ENCODE data around the gene POLR2E. TPM values are rescaled to one million over a fixed set of nuclear protein-coding genes. Genes with fewer than 3 reads are reported as not detected.
A peak's percentile ranks its signal among the peaks of the same experiment; 100 is the strongest.
"Not testable (repeated sequence)": the region's sequence is repeated elsewhere in the genome, so short reads cannot be mapped to it uniquely, and the experiment has no call there.

Gene POLR2E
- polyA plus RNA-seq, 3 donors from 2014 or later: 182 to 288 (median 237) TPM

DNA sequence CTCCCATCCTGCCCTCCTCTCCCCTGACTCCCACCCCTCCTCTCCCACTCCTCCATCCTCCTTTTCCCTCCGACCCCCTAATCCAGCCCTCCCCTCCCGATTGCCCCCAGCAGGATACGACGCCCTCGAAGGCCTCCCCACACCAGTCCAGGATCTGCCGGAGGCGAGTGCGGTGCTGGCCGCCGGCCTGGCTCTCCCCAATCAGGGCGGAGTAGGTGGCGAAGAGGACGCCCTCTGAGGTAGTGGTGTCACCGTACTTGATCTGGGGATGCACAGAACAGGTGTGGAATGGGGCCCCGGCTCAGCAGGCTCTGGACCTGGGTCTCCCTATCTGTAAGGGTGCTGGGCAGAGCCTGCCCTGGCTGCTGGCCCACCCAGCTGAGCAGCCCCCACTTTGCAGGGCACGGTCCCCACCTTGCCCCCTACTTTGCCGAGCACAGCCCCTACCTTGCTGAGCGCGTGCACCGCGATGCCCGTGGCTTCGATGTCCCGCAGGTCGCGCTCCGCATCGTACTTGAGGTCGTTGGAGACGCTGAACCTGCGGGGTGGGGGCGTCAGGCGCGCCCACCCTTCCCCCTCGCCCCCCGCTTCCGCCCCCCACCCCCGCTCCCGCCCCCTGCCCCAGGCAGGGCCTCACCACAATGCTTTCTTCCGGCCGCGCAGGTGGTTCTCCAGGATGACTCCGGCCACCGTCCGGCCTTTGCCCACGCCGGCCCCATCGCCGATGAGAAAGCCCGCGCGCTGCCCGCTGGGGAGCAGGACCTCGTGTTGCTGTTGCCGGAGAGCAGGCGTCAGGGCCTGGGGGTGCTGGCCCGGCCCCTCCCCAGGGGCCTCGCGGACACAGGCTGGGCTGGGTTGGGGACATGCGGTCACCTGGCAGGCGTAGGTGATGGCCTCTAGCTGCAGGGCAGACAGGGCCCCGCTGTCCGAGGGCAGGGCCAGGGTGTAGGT lies 27.1 kb upstream of the POLR2E start:
- Mint-ChIP-seq H3K36me3 (peaks cover 0 to 10% (median 4%) of the 10 kb centered on the region in 3 donors), H3K27ac (no peak overlapping the region), H3K4me1 (no peaks in the 10 kb centered on the region), H3K4me3 (no peak overlapping the region), H3K27me3 (ENCODE audit: low read depth in 3 of 3) (peaks cover 0 to 5% (median 4%) of the 10 kb centered on the region in 3 donors), H3K9me3 (no peaks in the 10 kb centered on the region)
- DNase-seq: no peak

DNA sequence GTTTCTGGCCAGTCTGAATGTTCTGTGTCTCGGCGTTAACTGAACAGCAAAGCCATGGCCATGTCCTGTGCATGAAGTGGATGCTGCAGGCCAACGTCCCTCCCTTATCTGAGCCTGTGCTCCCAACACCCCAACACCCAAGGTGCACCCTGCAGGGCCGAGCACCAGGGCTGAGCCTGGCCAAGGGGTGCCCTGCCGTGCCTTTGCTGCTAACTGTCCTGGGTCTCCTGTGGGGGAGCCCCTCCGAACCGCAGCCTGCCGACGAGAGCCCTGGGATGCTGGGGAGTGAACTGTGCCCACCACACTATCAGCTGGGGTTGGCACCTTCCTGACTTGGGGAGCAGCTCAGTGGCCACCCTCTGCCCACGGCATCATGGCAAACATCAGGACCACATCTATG lies 26.2 kb upstream of the POLR2E start:
- no peak overlapping the region for H3K4me3 Mint-ChIP-seq
- H3K9me3 Mint-ChIP-seq: no peaks in the 10 kb centered on the region
- peaks cover 0 to 10% (median 4%) of the 10 kb centered on the region in 3 donors for H3K36me3 Mint-ChIP-seq
- H3K4me1 Mint-ChIP-seq: no peaks in the 10 kb centered on the region
- DNase-seq: no peak
- peaks cover 0 to 5% (median 4%) of the 10 kb centered on the region in 3 donors for H3K27me3 Mint-ChIP-seq (ENCODE audit: low read depth in 3 of 3)
- peak overlapping the region in 1 of 6 donors; percentile 28 for H3K27ac Mint-ChIP-seq

DNA sequence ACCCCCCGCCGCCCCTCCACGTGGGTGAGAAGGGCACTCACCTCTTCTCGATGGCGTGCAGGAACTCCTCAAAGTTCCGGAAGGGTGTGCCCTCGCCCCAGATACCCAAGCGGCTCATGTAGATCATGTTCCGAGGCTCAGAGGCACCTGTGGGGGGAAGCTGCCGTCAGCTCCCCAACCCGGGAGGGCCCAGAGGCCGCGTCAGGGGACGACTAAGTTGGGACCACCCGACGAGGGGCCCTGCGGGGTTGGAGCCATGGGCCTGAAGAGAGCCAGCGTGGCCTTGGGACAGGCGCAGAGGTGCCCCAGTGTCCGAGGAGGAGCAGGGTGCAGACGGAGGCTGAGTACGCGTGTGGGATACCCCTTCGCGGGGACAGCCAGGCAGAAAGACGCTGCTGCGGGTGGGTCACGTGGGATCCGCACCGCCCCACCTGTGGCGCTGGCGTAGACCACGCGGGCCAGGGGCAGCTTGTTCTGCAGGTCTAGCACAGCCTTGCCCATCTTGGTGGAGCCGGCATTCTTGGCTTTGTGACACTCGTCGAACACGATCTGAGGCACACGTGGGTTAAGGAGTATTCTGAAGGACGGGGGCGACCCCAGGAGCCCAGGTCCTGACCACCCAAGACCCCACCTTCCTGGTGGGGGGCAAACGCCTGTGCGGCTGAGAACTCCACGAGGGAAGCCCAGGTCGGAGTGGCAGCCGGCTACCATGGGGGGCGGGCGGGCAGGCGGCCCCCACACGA lies 24.5 kb upstream of the POLR2E start:
- Mint-ChIP-seq H3K27me3 (ENCODE audit: low read depth in 3 of 3) (peaks cover 0 to 5% (median 4%) of the 10 kb centered on the region in 3 donors), H3K27ac (no peak overlapping the region), H3K4me3 (no peak overlapping the region), H3K9me3 (no peaks in the 10 kb centered on the region), H3K36me3 (peaks cover 0 to 10% (median 0%) of the 10 kb centered on the region in 3 donors), H3K4me1 (no peaks in the 10 kb centered on the region)
- no peak for DNase-seq

DNA sequence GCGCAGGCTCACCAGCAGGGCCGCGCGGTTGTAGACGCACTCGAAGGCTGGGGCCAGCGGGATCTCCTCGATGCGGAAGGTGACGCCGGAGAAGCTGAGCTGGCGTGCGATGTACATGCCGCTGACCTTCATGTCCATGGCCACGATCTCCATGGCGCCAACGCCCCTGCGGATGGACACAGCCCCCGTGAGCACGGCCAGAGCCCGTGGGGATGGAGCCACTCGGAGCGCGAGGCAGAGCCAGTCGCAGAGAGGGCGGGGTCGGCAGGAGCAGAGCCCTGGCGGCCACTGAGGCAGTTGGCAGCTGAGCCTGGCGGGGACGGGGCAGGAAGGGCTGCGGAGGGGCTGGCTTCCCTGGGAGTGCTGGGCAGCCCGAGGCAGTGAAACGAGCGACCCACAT lies 23.8 kb upstream of the POLR2E start:
- H3K27me3 Mint-ChIP-seq (ENCODE audit: low read depth in 3 of 3): peaks cover 0 to 4% (median 3%) of the 10 kb centered on the region in 3 donors
- peaks cover 0 to 10% (median 0%) of the 10 kb centered on the region in 3 donors for H3K36me3 Mint-ChIP-seq
- no peak overlapping the region for H3K4me3 Mint-ChIP-seq
- no peak overlapping the region for H3K27ac Mint-ChIP-seq
- no peaks in the 10 kb centered on the region for H3K9me3 Mint-ChIP-seq
- DNase-seq: no peak
- H3K4me1 Mint-ChIP-seq: no peaks in the 10 kb centered on the region

DNA sequence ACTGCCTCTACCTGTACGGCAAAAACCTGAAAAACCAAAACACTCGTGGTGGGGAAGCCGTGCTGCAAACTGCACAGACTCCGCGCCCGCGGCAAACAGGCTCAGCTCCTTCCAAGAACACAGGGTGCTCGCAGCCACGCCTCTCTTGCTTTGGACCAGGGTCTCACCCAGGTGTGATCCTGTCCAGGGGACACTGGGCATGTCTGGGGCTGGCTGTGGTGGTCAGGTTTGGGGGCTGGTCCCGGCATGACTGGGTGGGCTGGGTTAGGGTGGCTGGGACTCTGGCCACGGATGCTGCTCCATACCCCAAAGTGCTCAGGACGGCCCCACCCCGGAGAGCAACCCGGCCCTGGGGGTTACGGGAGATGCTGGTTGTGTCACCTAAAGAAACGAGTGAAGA lies 22.5 kb upstream of the POLR2E start:
- Mint-ChIP-seq H3K9me3 (no peaks in the 10 kb centered on the region), H3K27me3 (ENCODE audit: low read depth in 3 of 3) (peaks cover 0 to 5% (median 3%) of the 10 kb centered on the region in 3 donors), H3K4me3 (no peak overlapping the region), H3K4me1 (no peaks in the 10 kb centered on the region), H3K27ac (no peak overlapping the region), H3K36me3 (peaks cover 0 to 10% (median 0%) of the 10 kb centered on the region in 3 donors)
- no peak for DNase-seq

DNA sequence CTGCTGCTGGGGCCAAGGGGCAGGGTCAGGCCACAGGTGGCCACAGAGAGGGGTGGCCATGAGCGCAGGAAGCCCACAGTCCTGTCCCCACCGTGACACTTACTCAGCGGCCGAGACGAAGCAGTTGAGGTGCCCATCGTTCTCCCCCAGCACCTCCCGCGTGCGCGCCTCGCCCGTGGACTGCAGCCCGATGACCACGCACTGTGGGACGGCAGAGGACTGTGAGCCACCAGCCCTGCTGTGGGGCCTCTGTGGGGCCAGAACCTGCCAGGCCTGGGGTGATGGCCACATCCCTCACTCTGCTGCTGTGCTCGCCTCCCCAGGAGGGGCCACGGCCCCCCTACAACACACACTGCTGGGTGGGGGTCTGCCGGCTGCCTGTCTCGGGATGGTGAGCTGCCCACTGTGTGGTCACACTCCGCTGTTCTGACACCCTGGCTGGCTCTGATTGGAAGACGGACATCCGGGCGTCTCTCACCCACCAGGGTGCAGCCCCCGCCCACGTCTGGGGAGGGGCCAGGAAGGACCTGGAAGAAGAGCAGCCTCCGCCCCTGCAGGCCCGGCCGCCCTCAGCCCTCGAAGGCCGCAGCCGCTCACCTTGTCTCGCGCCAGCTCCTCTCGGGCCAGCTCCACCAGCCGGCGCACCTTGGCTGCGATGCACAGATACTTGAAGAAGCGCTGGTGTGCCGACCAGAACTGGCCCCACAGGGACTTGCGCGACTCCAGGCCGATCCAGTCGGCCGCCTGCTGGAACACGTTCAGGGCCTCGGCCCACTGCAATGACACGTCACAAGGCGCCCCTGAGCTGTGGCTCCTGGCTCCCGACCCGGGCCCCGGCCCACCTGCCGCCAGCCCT lies 21.8 kb upstream of the POLR2E start:
- Mint-ChIP-seq H3K4me3 (no peak overlapping the region), H3K27ac (no peak overlapping the region), H3K4me1 (no peaks in the 10 kb centered on the region), H3K36me3 (peaks cover 0 to 10% (median 0%) of the 10 kb centered on the region in 3 donors), H3K27me3 (ENCODE audit: low read depth in 3 of 3) (peaks cover 0 to 5% (median 3%) of the 10 kb centered on the region in 3 donors), H3K9me3 (no peaks in the 10 kb centered on the region)
- no peak for DNase-seq

DNA sequence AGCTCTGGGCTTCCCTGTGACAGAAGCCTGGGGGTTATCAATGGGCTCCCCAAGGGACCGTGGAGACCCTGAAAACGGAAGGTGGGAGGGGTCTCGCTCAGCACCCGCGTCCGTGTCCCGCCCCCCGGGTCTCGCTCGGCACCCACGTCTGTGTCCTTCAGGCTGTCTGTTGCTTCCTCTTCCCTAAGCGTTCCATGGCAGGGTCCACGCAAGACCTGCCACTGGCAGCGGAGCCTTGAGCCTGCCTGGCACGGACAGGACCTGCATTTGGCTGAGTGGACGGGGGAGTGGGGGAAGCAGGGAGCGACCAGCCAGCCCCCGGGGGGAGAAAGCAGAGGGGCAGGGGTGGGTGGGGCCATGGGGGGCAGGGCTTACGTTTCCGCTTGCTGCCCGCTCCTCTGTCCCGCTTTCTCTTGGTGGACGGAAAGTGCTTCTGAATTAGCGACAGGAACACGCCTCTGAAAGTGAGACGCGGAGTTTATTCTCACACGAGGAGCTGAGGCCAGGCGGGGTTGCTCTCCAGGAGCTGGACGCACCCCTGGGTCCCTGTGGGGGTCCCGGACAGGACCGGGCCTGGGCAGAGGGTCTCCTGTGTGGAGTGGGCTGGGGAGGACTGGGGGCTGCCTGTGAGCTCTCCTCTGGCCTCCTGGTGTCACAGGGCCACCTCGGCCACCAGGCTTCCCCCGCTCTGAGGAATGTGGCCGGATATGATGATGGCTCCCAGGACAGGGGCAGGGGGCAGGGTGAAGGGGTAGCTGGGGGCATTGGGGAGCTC lies 20.7 kb upstream of the POLR2E start:
- H3K27me3 Mint-ChIP-seq (ENCODE audit: low read depth in 3 of 3): peaks cover 0 to 5% (median 3%) of the 10 kb centered on the region in 3 donors
- no peak overlapping the region for H3K27ac Mint-ChIP-seq
- no peaks in the 10 kb centered on the region for H3K4me1 Mint-ChIP-seq
- no peak for DNase-seq
- H3K4me3 Mint-ChIP-seq: no peak overlapping the region
- H3K9me3 Mint-ChIP-seq: no peaks in the 10 kb centered on the region
- peaks cover 0 to 5% (median 0%) of the 10 kb centered on the region in 3 donors for H3K36me3 Mint-ChIP-seq

DNA sequence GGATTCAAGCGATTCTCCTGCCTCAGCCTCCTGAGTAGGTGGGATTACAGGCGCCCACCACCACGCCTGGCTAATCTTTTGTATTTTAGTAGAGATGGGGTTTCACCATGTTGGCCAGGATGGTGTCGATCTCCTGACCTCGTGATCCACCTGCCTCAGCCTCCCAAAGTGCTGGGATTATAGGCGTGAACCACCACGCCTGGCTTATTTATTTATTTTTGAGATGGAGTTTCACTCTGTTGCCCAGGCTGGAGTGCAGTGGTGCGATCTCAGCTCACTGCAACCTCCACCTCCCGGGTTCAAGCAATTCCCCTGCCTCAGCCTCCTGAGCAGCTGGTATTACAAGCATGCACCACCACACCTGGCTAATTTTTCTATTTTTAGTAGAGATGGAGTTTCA lies 19.6 kb upstream of the POLR2E start:
- H3K36me3 Mint-ChIP-seq; H3K9me3 Mint-ChIP-seq; H3K4me3 Mint-ChIP-seq; H3K27ac Mint-ChIP-seq; H3K27me3 Mint-ChIP-seq (ENCODE audit: low read depth in 3 of 3); H3K4me1 Mint-ChIP-seq; DNase-seq: not testable (repeated sequence)

DNA sequence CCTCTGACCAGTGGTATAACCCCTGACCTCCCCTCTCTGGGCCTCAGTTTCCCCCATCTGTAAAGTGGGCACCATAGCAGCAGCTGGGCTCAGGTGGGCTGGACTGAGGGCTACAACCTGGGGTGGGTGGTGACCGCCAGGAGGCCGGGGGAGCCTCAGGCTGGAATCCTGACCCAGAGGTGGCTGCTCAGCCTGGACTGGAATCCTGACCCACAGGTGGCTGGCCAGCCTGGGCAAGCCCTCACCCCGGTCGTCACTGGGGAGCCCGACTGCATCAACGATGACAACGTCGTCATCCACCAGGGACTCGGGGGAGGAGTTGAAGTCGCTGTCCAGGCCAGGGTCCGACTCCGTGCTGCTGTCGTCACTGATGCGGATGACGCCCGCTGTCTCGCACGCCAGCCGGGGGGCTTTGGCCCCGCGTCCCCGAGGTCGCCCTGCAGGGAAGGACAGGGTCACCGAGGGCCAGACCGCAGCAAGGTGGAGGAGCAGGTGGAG lies 18.9 kb upstream of the POLR2E start:
- Mint-ChIP-seq H3K4me1 (no peaks in the 10 kb centered on the region), H3K4me3 (no peak overlapping the region), H3K27me3 (ENCODE audit: low read depth in 3 of 3) (peaks cover 0 to 8% (median 3%) of the 10 kb centered on the region in 3 donors), H3K9me3 (no peaks in the 10 kb centered on the region), H3K36me3 (peaks cover 0 to 5% (median 0%) of the 10 kb centered on the region in 3 donors), H3K27ac (peak overlapping the region in 1 of 6 donors; percentile 11)
- no peak for DNase-seq

DNA sequence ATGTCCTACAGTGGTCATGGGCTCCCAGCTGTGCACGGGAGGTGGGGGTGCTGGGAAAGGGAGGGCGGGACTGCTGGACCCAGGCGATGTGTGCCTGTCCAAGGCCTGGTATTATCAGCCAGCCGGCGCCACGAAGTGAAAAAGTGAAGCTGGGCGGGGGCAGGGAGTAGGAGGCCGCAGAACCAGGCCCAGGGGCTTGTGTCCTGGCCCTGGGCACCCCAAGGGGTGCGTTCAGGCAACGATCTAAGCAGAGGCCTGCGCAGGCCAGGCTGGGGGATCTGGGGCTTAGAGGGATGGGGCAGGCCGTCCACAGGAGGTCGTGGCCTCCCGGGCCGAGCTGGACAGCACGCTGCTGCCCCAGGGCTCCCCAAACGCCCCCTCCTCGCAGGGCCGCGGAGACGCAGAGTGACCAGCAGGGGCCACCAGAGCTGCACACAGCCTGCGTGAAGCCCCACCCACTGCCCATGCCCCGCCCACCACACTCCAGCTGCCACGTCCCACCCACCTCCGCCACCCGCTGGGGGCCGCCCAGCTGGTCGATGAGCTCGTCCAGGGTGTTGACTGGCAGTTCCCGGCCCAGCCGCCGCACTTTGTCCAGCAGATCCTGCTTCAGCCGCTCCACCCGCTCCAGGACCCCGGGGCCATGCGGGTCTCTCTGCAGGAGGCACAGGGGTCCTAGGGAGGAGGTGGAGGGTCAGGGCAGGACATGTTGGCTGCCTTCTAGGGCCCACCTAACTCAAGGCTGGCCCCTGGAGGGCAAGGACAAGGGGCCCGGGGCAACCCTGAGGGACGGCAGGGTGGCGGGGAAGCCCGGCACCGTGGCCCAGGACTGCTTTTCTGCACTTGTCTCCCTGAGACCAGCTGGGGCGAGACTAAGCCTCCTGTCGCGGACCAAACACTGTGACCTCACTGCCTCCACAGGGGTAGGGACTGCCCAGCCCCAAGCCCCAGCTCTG lies 18.1 kb upstream of the POLR2E start:
- H3K4me3 Mint-ChIP-seq: no peak overlapping the region
- no peaks in the 10 kb centered on the region for H3K4me1 Mint-ChIP-seq
- H3K27ac Mint-ChIP-seq: peak overlapping the region in 3 of 6 donors; percentile 10 to 34 (median 12)
- H3K36me3 Mint-ChIP-seq: peaks cover 0 to under 1% (median 0%) of the 10 kb centered on the region in 3 donors
- peak; percentile 87 to 90 (median 88) for DNase-seq
- H3K9me3 Mint-ChIP-seq: no peaks in the 10 kb centered on the region
- peaks cover 0 to 9% (median 3%) of the 10 kb centered on the region in 3 donors for H3K27me3 Mint-ChIP-seq (ENCODE audit: low read depth in 3 of 3)

DNA sequence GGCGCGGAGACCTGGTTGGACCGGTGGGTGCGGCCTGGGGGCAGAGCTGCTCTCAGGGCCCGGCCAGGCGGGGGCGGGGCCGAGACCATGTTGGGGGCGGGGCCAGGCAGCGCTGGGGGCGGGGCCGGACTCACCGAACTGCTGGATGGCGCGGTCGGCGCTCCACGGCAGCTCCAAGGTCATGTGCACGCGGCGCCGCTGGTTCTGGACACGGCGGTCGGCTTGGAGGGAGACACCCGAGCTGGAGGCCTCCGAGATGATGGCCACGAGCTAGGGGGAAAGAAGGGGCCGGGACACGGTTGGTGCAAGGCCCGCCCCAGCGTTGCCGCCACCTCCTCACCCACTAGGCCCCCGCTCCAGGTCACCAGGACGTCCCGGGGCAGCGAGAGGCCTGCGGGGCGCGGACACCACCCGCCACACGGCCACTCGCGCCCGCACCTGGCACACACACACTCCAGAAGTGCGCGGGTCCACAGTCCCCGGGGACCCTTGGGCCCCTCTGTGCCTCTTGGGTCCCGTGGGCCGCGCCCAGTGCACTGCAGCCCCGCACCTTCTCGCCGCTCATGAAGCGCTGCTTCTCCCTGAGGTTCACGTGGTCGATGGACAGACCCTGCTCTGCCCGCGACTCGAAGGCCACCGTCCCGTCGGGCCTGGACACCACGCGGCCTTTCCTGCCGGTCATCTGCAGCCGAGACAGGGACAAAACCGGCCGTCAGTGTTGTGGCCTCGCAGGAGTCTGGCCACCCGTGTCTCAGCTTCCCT lies 17.3 kb upstream of the POLR2E start:
- no peak for DNase-seq
- Mint-ChIP-seq H3K4me3 (no peak overlapping the region), H3K27me3 (ENCODE audit: low read depth in 3 of 3) (peaks cover 0 to 5% (median 3%) of the 10 kb centered on the region in 3 donors), H3K27ac (no peak overlapping the region), H3K9me3 (no peaks in the 10 kb centered on the region), H3K4me1 (no peaks in the 10 kb centered on the region), H3K36me3 (no peaks in the 10 kb centered on the region)

Measured in immature natural killer cell (primary cell).